HepG2 (cell line): Measurements from ENCODE around the gene SENP7. TPM values are rescaled to one million over a fixed set of nuclear protein-coding genes. Genes with fewer than 3 reads are reported as not detected.

Experiments
- ARID3A ChIP-seq: IDR thresholded peaks from 2 replicates; pipeline ENCODE4 v1.6.1; 2012; ENCODE audit warnings: low read depth, low read length, improper control_type of control experiment
- ARID5B ChIP-seq: IDR thresholded peaks from 2 replicates; pipeline ENCODE4 v1.4.0; 2020; ENCODE audit warnings: mild to moderate bottlenecking, missing genetic modification reagents
- DMTF1 ChIP-seq: sonication (generic); formaldehyde crosslinking; IDR thresholded peaks from 2 replicates; pipeline ENCODE4 v1.4.0; 2020; ENCODE audit warnings: mild to moderate bottlenecking, missing genetic modification reagents
- FOSL2 ChIP-seq: sonication (generic); formaldehyde crosslinking; IDR thresholded peaks from 2 replicates; pipeline ENCODE4 v1.4.0; 2020; ENCODE audit warnings: missing genetic modification reagents
- KLF16 ChIP-seq, 2 experiments: sonication (generic) in 1 of 2; formaldehyde crosslinking in 1 of 2; IDR thresholded peaks; 2 replicates each; pipeline versions ENCODE4 v1.6.1 to v1.8.0; 2016 to 2023; ENCODE audit warnings: missing genetic modification reagents in 2 of 2, missing compliant biosample characterization in 1 of 2
- NFKB2 ChIP-seq: sonication (generic); formaldehyde crosslinking; IDR thresholded peaks from 2 replicates; pipeline ENCODE4 v1.4.0; 2020; ENCODE audit warnings: missing genetic modification reagents, borderline replicate concordance
- PRDM4 ChIP-seq: sonication (generic); formaldehyde crosslinking; IDR thresholded peaks from 2 replicates; pipeline ENCODE4 v1.9.0; 2021; ENCODE audit warnings: missing genetic modification reagents, borderline replicate concordance
- RXRA ChIP-seq: sonication (generic); formaldehyde crosslinking; IDR thresholded peaks from 2 replicates; pipeline ENCODE4 v1.5.1; 2020; ENCODE audit warnings: missing genetic modification reagents
- SAFB2 ChIP-seq: sonication (generic); formaldehyde crosslinking; IDR thresholded peaks from 2 replicates; pipeline ENCODE4 v1.5.1; 2020; ENCODE audit warnings: missing genetic modification reagents, low read depth, mild to moderate bottlenecking, borderline replicate concordance
- SNAPC5 ChIP-seq: sonication (generic); formaldehyde crosslinking; IDR thresholded peaks from 2 replicates; pipeline ENCODE4 v1.8.1; 2023; ENCODE audit warnings: mild to moderate bottlenecking, missing genetic modification reagents, borderline replicate concordance
- ZBTB34 ChIP-seq: sonication (generic); formaldehyde crosslinking; IDR thresholded peaks from 2 replicates; pipeline ENCODE4 v1.8.0; 2022; ENCODE audit warnings: mild to moderate bottlenecking, missing genetic modification reagents
- ZNF121 ChIP-seq: sonication (generic); formaldehyde crosslinking; IDR thresholded peaks from 2 replicates; pipeline ENCODE4 v1.5.0; 2020; ENCODE audit warnings: mild to moderate bottlenecking, missing genetic modification reagents
- ZNF296 ChIP-seq: sonication (generic); formaldehyde crosslinking; conservative IDR thresholded peaks from 2 replicates; pipeline ENCODE4 v1.5.0; 2020; ENCODE audit warnings: mild to moderate bottlenecking, missing genetic modification reagents
- ZNF317 ChIP-seq: sonication (generic); formaldehyde crosslinking; IDR thresholded peaks from 2 replicates; pipeline ENCODE4 v1.5.0; 2020; ENCODE audit warnings: mild to moderate bottlenecking, missing genetic modification reagents
- ZNF550 ChIP-seq: sonication (generic); formaldehyde crosslinking; IDR thresholded peaks from 2 replicates; pipeline ENCODE4 v1.4.0; 2020; ENCODE audit warnings: mild to moderate bottlenecking, missing genetic modification reagents, borderline replicate concordance
- ZNF703 ChIP-seq: sonication (generic); formaldehyde crosslinking; IDR thresholded peaks from 2 replicates; pipeline ENCODE4 v1.5.1; 2020; ENCODE audit warnings: missing genetic modification reagents, mild to moderate bottlenecking, moderate library complexity, borderline replicate concordance
- polyA plus RNA-seq, 8 experiments: library from polyadenylated mRNA; depleted of rRNA in 3 of 8; stranded (reverse) in 7 of 8; unstranded in 1 of 8; fragments of >200 nt; fragmentation: Illumina TruSeq in 4 of 8; extraction: Trizol in 4 of 8; gene quantifications; 2 replicates each; pipeline versions ENCODE4 v1.2.1 to v1.2.3, GENCODE V29; 2011 to 2016; ENCODE audit warnings: low read depth in 4 of 8, missing spikeins in 1 of 8, mixed read lengths in 1 of 8; ENCODE audit not compliant: insufficient read depth in 1 of 8
- total RNA-seq, 5 experiments: library from RNA; depleted of rRNA; stranded (reverse); fragments of >200 nt; fragmentation: Illumina TruSeq; extraction: Trizol; gene quantifications; 2 replicates each; pipeline ENCODE4 v1.2.3, GENCODE V29; 2016; ENCODE audit warnings: low read depth in 1 of 5

The SENP7 gene
- total and polyA plus RNA-seq, 2 of the 13 experiments (the other 11 are each of a cell fraction or from before 2014, with no cell fraction given) = 9.1 to 10.3 TPM

- TF ChIP-seq ZNF296 = no peak
- TF ChIP-seq NFKB2 = peak; percentile 73; the same call in 1 of the 2 replicates
- TF ChIP-seq PRDM4 (CRISPR knock-in tag) = no peak
- TF ChIP-seq FOSL2 (CRISPR knock-in tag) = no peak; the same call in 1 of the 2 replicates
- TF ChIP-seq ARID5B (CRISPR knock-in tag) = peak; percentile 61
- peak; percentile 42; the same call in 1 of the 2 replicates for TF ChIP-seq RXRA (CRISPR knock-in tag)
- no peak; the same call in 1 of the 2 replicates for TF ChIP-seq SAFB2 (CRISPR knock-in tag)
- TF ChIP-seq ZNF703 (CRISPR knock-in tag) = no peak; the same call in 1 of the 2 replicates
- peak; percentile 83; the same call in 1 of the 2 replicates for TF ChIP-seq ZNF317 (CRISPR knock-in tag)
- TF ChIP-seq ZNF550 (CRISPR knock-in tag) = no peak
- TF ChIP-seq KLF16 (CRISPR knock-in tag; IDR thresholded peaks at IDR 0.05) = peak in 1 of 2 experiments; percentile 68; a peak in 2 of 4 replicates
- no peak for TF ChIP-seq ARID3A
- no peak for TF ChIP-seq DMTF1 (CRISPR knock-in tag)
- no peak for TF ChIP-seq ZBTB34 (CRISPR knock-in tag)
- TF ChIP-seq SNAPC5 (CRISPR knock-in tag) = no peak
- TF ChIP-seq ZNF121 (CRISPR knock-in tag) = no peak
These were observed 48.8 kb upstream of the SENP7 start, which contains the start of gene TRMT10C (continued) for GRCh38 chr3:101561630-101562328.
